Skeletal muscle satellite cell (primary cell): ENCODE measurements around the gene RUNX2.
"Not testable (repeated sequence)": the region's sequence is repeated elsewhere in the genome, so short reads cannot be mapped to it uniquely, and the experiment has no call there.

Source experiments
- H3K27me3 ChIP-seq: 2 replicates; pipeline ENCODE4 v1.7.0; 2013; ENCODE audit warnings: low read length; ENCODE audit not compliant: control insufficient read depth, insufficient read depth
- H3K36me3 ChIP-seq: 2 replicates; pipeline ENCODE4 v1.7.0; 2013; ENCODE audit warnings: mild to moderate bottlenecking, control low read depth, low read length; ENCODE audit not compliant: insufficient read depth
- H3K4me1 ChIP-seq: 2 replicates; pipeline ENCODE4 v1.7.0; 2013; ENCODE audit warnings: low read length; ENCODE audit not compliant: control insufficient read depth, insufficient read depth
- H3K4me2 ChIP-seq: 2 replicates; pipeline ENCODE4 v1.7.0; 2013; ENCODE audit warnings: mild to moderate bottlenecking, low read length
- H3K4me3 ChIP-seq: 2 replicates; pipeline ENCODE4 v1.7.0; 2013; ENCODE audit warnings: low read length
- H3K9ac ChIP-seq: 2 replicates; pipeline ENCODE4 v1.7.0; 2013; ENCODE audit warnings: mild to moderate bottlenecking, low read depth, low read length, moderate library complexity
- H3K9me3 ChIP-seq: replicated peaks from 2 replicates; pipeline ENCODE4 v1.7.0; 2013; ENCODE audit warnings: mild to moderate bottlenecking, control low read depth, low read length

RUNX2 gene

DNA sequence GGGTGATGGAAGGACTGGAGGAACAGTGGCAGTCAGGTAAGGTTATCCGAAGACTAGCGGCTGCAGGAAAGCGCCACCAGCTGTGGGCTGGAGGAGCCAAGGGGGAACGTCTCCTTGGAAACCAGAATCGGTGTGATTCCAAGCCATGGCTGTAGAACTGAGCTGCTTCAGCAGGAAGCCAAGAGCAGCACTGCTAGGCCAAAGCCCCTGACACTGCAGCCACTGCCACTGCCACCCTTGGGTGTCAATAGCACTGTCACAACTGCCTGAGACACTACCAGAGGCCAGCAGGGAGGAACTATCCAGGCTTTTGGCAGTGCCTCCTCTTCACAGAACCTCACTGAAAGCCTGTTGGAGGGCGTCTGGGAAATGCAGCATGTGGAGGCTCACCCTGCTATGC lies 339.2 kb downstream of the RUNX2 start:
- Histone ChIP-seq H3K4me2 (no peak overlapping the region), H3K9ac (no peak overlapping the region), H3K4me1 (peaks cover 21% of the 10 kb centered on the region), H3K36me3 (no peaks in the 10 kb centered on the region), H3K4me3 (no peak overlapping the region), H3K27me3 (no peaks in the 10 kb centered on the region), H3K9me3 (no peaks in the 10 kb centered on the region)

DNA sequence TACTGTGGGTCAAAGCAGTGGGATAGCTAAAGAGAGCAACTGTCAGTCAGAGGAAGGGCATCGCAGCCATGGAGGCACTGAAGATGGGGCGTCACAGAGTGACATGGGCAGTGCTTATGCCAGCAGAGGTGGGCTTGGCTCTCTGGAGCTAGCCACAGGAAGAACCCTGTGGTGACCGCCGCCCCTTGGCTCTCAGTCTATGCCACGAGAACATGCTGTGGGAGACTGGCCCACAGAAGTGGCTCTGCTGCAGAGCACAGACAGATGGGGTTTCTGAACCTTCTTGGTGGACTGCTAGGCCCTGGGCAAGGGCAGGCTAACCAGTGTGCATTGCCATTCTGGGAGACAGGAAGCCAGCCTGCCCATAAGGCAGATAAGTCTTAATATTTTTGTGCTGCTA lies 339.6 kb downstream of the RUNX2 start:
- no peak overlapping the region for H3K4me2 ChIP-seq
- H3K36me3 ChIP-seq: no peaks in the 10 kb centered on the region
- peaks cover 21% of the 10 kb centered on the region for H3K4me1 ChIP-seq
- H3K9me3 ChIP-seq: no peaks in the 10 kb centered on the region
- no peak overlapping the region for H3K9ac ChIP-seq
- H3K4me3 ChIP-seq: no peak overlapping the region
- no peaks in the 10 kb centered on the region for H3K27me3 ChIP-seq

DNA sequence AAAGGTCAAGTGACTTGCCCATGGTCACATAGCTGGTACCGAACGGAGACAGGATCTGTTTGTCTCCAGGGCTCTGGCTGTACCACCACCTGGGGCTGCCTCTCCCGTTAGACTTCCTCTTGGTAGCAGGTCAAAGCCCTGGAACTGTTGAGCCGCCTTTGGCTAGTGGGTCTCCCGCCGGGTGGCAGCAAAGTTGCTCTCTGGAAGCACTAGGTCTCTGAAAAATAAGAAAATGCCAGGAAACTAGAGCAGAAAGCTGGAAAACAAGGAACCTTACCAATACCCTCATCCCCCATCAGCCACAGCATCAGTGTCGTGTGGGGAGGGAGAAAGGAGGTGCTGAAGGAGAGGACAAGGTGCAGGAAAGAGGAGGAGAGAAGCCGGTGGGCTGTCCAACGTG lies 340.6 kb downstream of the RUNX2 start:
- Histone ChIP-seq H3K36me3 (no peaks in the 10 kb centered on the region), H3K4me1 (peaks cover 12% of the 10 kb centered on the region), H3K9ac (no peak overlapping the region), H3K27me3 (no peaks in the 10 kb centered on the region), H3K4me2 (no peak overlapping the region), H3K4me3 (no peak overlapping the region), H3K9me3 (no peaks in the 10 kb centered on the region)

DNA sequence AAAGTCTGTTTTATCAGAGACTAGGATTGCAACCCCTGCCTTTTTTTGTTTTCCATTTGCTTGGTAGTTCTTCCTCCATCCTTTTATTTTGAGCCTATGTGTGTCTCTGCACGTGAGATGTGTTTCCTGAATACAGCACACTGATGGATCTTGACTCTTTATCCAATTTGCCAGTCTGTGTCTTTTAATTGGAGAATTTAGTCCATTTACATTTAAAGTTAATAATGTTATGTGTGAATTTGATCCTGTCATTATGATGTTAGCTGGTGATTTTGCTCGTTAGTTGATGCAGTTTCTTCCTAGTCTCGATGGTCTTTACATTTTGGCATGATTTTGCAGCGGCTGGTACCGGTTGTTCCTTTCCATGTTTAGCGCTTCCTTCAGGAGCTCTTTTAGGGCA lies 345.0 kb downstream of the RUNX2 start:
- H3K4me1 ChIP-seq: peaks cover 14% of the 10 kb centered on the region
- not testable (repeated sequence) for H3K4me3 ChIP-seq, H3K27me3 ChIP-seq, H3K9me3 ChIP-seq, H3K4me2 ChIP-seq, H3K9ac ChIP-seq, H3K36me3 ChIP-seq

DNA sequence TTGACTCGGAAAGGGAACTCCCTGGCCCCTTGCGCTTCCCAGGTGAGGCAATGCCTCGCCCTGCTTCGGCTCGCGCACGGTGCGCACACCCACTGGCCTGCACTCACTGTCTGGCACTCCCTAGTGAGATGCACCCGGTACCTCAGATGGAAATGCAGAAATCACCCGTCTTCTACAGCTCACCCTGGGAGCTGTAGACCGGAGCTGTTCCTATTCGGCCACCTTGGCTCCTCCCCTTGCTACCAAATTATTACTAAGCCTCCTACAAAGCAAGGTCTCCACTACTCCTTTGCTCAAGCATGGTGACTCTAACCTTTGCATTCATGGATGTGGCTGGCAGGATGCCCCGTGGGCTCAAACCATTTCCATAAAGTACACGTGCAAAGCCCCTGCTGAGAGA lies 347.0 kb downstream of the RUNX2 start:
- H3K4me3 ChIP-seq, H3K36me3 ChIP-seq, H3K4me2 ChIP-seq, H3K9ac ChIP-seq, H3K9me3 ChIP-seq, H3K27me3 ChIP-seq: not testable (repeated sequence)
- H3K4me1 ChIP-seq: peaks cover 15% of the 10 kb centered on the region

DNA sequence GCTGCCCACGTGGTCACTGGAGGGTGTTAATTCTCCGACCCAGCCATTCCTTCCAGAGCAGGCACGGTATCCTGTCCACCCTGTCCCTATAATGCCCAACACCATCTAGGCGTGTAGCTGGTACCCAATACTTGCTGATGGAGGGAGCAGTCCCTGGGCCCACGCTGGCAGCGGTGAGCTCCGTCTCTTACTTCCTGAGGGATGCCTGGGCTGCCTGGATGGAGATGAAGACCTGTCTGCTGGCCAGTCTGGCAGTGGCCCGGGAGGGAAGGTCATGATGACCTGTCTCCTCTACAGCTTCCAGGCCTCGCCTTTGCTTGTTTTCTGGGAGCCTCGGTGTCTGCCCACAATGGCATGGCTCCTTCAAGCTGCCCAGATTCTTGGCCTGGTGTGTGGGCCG lies 347.5 kb downstream of the RUNX2 start:
- Histone ChIP-seq H3K9me3 (no peaks in the 10 kb centered on the region), H3K4me3 (no peak overlapping the region), H3K9ac (no peak overlapping the region), H3K36me3 (no peaks in the 10 kb centered on the region), H3K4me2 (no peak overlapping the region), H3K4me1 (peaks cover 15% of the 10 kb centered on the region), H3K27me3 (no peaks in the 10 kb centered on the region)

DNA sequence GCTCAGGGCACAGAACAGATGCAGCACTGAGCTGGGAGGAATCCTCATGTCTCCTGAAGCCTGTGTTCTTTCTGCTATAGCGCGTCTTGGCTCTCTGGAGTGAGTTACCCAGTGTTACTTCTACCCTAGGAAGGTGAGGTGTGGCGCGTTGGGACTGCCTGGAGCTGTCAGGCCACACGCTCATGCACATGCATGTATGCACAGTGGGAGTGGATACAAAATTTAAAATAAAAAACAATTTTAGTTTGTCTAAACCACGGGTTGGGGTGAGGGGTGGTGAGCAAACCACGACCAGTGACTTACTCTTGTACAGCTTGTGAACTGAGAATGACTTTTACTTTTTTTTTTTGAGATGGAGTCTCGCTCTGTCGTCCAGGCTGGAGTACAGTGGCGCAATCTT lies 348.2 kb downstream of the RUNX2 start:
- no peaks in the 10 kb centered on the region for H3K9me3 ChIP-seq
- H3K4me3 ChIP-seq: no peak overlapping the region
- H3K27me3 ChIP-seq: no peaks in the 10 kb centered on the region
- no peak overlapping the region for H3K4me2 ChIP-seq
- H3K4me1 ChIP-seq: peaks cover 15% of the 10 kb centered on the region
- no peaks in the 10 kb centered on the region for H3K36me3 ChIP-seq
- H3K9ac ChIP-seq: no peak overlapping the region

DNA sequence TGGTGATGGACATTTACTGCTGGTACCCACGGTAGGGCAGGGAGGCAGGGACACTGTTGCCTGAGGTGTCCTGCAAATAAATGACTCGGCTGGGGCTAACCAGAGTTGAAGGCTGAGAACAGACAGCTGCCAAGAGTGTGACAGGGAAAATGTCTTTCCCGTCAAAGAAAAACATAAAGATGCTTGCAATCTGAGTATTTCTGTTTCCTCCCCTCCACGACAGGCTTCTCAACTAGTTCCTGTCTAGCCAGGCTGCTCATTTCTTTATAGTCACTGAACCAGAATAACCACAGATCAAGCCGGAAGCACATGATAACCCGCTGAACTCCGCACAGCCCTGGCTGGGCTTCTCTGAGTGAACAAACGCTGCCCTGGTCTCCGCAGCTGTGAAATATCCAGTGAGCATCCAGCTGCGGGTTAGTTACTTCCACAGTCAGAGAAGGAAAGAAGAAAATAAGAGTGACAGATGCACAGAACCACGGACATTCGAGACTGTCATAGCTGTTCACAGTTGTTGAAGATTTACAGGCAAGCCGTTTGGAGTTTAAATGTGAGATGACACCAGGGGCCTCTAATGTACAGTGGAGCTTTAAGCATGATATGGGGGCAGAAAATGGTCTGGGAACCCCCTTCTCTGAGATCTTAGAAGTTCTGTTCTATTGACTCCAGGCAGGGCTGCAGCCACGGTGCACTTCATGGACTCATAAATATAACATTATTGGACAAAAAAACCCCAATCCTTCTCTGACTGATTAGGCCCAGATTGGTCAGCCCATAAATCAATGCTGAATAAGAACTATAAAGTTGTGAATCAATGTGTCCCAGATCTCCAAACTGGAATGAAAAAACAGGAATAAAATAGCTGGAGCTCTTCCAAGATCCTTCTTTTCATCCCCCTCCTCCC lies 349.5 kb downstream of the RUNX2 start:
- H3K27me3 ChIP-seq: no peaks in the 10 kb centered on the region
- H3K4me2 ChIP-seq: peak overlapping the region; percentile 59
- H3K9ac ChIP-seq: peak overlapping the region; percentile 32
- H3K36me3 ChIP-seq: no peaks in the 10 kb centered on the region
- H3K9me3 ChIP-seq: peaks cover 7% of the 10 kb centered on the region
- peak overlapping the region; percentile 19 for H3K4me3 ChIP-seq
- H3K4me1 ChIP-seq: peaks cover 15% of the 10 kb centered on the region

DNA sequence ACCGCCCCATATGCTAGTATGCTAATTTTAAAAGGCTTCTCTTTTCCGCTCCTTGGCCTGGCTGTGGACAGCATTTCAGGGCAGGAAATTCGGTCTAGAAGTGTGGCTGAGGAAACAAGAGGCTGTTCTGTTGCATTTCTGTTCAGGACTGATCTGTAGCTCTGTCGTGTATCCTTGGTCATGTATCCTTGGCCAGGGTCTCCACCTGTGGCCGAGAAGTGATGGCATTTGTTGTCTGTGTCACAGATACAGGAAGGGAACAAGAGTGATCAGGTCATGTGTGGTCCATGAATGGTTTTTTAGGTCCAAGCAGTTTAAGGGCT lies 350.1 kb downstream of the RUNX2 start:
- Histone ChIP-seq H3K4me1 (peaks cover 15% of the 10 kb centered on the region), H3K4me2 (no peak overlapping the region), H3K4me3 (no peak overlapping the region), H3K36me3 (no peaks in the 10 kb centered on the region), H3K27me3 (no peaks in the 10 kb centered on the region), H3K9ac (peak overlapping the region; percentile 32), H3K9me3 (peaks cover 7% of the 10 kb centered on the region)

DNA sequence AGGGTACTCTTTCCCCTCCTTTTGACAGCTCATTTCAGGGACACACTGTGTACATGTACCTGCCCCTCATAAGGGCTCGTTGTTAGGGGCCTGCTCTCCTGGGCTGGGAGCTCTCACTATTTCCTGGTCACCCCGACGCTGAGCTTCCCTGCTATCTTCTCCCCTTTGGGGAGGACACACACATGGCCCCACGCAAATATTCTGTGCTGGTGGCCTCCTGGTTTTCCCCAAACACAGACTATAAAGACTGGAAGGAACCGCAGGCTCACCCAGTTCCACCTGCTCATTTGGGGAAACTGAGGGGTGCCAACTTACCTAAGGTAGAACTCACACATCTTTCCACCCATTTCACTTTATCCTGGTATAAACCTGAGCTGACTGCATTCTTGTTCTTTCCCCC lies 351.0 kb downstream of the RUNX2 start:
- no peak overlapping the region for H3K4me2 ChIP-seq
- peaks cover 7% of the 10 kb centered on the region for H3K9me3 ChIP-seq
- H3K4me1 ChIP-seq: peaks cover 15% of the 10 kb centered on the region
- no peak overlapping the region for H3K9ac ChIP-seq
- H3K27me3 ChIP-seq: no peaks in the 10 kb centered on the region
- no peak overlapping the region for H3K4me3 ChIP-seq
- H3K36me3 ChIP-seq: no peaks in the 10 kb centered on the region

DNA sequence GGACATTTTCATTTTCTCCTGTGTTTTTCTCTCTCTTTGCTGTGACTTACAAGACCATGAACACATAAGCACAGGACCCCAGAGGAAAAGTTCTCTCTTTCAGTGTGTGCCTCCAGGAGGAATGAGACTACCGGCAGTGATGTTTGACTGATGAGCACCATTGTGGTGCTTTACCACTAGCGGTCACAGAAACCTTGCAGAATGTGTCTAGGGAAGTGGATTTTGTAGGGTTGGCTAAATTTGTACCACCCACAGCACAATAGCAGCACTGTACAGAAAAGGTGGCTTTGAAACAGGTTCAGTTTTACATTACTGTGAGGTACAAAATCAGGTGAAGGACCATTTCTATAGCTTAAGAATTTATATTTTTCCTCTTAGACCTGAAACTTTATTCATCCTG lies 351.5 kb downstream of the RUNX2 start:
- peaks cover 7% of the 10 kb centered on the region for H3K9me3 ChIP-seq
- no peak overlapping the region for H3K4me3 ChIP-seq
- peaks cover 15% of the 10 kb centered on the region for H3K4me1 ChIP-seq
- H3K9ac ChIP-seq: no peak overlapping the region
- H3K36me3 ChIP-seq: no peaks in the 10 kb centered on the region
- H3K4me2 ChIP-seq: no peak overlapping the region
- no peaks in the 10 kb centered on the region for H3K27me3 ChIP-seq

DNA sequence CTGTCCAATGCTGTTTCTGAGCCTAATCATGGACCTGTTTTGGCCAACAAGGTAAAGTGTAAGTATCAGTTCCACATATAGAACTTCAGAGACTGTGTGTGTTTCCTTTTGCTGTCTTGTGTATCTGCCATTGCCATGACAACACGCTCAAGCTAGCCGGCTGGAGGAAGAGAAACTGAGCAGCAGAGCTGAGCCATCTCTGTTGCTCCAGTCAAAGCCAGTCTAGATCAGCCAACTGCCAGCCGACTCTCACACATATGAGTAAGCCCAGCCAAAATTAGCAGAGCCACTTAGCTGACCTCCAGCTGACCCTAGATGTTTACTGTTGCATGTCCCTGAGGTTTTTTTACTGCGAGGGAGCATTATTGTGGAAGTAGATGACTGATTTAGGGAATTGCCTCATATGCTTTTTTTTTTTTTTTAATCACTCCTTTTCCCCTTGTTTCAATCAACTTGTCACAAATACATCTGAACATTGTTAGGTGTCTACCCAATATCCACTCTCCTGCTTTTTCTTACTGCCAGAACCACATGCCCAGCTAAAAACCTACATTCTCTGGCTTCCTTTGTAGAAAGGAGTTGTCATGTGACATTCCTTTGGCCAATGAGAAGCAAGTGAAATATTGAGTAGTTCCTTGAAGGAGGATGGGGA lies 353.9 kb downstream of the RUNX2 start:
- Histone ChIP-seq H3K36me3 (no peaks in the 10 kb centered on the region), H3K4me1 (peaks cover 13% of the 10 kb centered on the region), H3K4me3 (no peak overlapping the region), H3K27me3 (no peaks in the 10 kb centered on the region), H3K4me2 (no peak overlapping the region), H3K9ac (no peak overlapping the region), H3K9me3 (peaks cover 7% of the 10 kb centered on the region)
